ENCODE results near the gene ARHGAP1.

ARHGAP1 gene

DNA sequence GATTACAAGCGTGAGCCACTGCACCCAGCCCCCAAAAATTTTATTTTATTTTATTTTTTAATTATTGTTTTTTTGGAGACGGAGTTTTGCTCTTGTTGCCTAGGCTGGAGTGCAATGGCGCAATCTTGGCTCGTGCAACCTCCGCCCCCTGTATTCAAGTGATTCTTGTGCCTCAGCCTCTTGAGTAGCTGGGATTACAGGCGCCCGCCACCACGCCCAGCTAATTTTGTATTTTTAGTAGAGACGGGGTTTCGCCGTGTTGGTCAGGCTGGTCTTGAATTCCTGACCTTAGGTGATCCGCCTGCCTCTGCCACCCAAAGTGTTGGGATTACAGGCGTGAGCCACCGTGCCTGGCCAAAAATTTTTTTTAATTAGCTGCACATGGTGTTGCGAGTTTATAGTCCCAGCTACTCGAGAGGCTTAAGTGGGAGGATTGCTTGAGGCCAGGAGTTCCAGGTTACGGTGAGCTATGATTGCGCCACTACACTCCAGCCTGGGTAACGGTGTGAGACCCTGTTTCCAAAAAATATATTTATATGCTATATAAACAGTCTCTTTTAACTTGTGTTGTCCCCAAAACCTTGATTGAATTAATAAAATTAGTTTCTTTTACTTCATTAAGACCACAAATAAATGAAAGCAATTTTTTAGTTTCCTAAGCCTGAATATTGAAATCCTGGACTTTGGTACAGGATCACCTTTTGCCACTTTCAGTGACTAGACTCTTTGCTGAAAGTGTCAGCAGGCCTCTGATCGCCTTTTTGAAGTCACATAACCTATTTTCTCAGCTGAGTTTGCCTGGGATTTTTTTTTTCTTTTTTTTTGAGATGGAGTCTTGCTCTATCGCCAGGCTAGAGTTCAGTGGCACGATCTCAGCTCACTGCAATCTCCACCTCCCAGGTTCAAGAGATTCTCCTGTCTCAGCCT lies 66.9 kb downstream of the ARHGAP1 start:
- H3K27me3 ChIP-seq (ENCODE audit: control insufficient read depth in 5 of 5, insufficient read depth in 4 of 5, low read length in 5 of 5) = no peaks in the 10 kb centered on the region
- no peak overlapping the region for H3K4me3 ChIP-seq (ENCODE audit: low read depth in 1 of 5, low read length in 5 of 5)
- H3K4me1 ChIP-seq (ENCODE audit: control insufficient read depth in 5 of 5, insufficient read depth in 5 of 5, low read length in 5 of 5) = peaks cover 0 to 15% (median 6%) of the 10 kb centered on the region in 5 donors
- H3K27ac ChIP-seq (ENCODE audit: low read depth, low read length) = no peak overlapping the region
- no peak overlapping the region for H3K9ac ChIP-seq (ENCODE audit: low read length in 5 of 5)
- no peaks in the 10 kb centered on the region for H3K9me3 ChIP-seq (ENCODE audit: control insufficient read depth in 5 of 5, low read length in 5 of 5)
- H3K36me3 ChIP-seq (ENCODE audit: control insufficient read depth in 5 of 5, insufficient read depth in 5 of 5, low read length in 5 of 5) = peaks cover 6 to 39% (median 24%) of the 10 kb centered on the region in 5 donors

DNA sequence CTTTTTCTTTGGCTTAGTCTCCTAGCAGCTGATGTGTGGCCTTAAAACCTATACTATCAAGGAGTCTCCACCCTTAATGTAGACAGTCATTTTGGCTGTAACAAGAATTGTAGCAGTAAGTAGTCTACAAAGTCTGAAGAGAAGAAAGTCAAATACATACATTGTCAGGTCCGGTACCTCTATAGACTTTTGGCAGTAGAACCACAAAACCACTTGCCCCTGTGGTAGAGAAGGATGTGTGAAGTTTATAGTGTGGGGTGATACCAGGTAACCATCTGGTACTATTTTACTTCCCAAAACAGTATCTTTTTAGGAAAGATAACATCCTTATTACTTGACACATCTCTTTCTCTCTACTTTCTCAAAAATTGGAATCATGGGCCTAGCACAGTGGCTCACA lies 67.9 kb downstream of the ARHGAP1 start:
- peaks cover 3 to 39% (median 22%) of the 10 kb centered on the region in 5 donors for H3K36me3 ChIP-seq (ENCODE audit: control insufficient read depth in 5 of 5, insufficient read depth in 5 of 5, low read length in 5 of 5)
- H3K9ac ChIP-seq (ENCODE audit: low read length in 5 of 5) = peak overlapping the region in 1 of 5 donors; percentile 7
- H3K4me1 ChIP-seq (ENCODE audit: control insufficient read depth in 5 of 5, insufficient read depth in 5 of 5, low read length in 5 of 5) = peaks cover 0 to 15% (median 6%) of the 10 kb centered on the region in 5 donors
- H3K27me3 ChIP-seq (ENCODE audit: control insufficient read depth in 5 of 5, insufficient read depth in 4 of 5, low read length in 5 of 5) = no peaks in the 10 kb centered on the region
- H3K27ac ChIP-seq (ENCODE audit: low read depth, low read length) = no peak overlapping the region
- H3K4me3 ChIP-seq (ENCODE audit: low read depth in 1 of 5, low read length in 5 of 5) = no peak overlapping the region
- no peaks in the 10 kb centered on the region for H3K9me3 ChIP-seq (ENCODE audit: control insufficient read depth in 5 of 5, low read length in 5 of 5)

DNA sequence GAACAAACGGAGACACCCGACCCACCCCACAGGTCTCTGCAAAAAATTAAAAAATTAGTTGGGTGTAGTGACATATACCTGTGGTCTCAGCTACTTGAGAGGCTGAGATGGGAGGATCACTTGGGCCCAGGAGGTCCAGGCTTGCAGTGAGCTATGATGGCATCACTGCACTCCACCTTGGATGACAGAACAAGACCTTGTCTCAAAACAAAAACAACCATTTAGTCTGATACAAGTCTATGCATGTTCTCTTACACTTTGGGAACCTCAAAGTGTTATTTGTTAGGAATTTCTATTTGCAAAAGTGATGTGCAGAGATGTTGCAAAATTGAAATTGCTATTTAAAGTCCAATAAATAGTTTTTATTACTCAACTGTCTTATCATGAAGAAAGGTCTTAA lies 68.7 kb downstream of the ARHGAP1 start:
- Histone ChIP-seq H3K36me3 (ENCODE audit: control insufficient read depth in 5 of 5, insufficient read depth in 5 of 5, low read length in 5 of 5) (peaks cover 3 to 39% (median 22%) of the 10 kb centered on the region in 5 donors), H3K27me3 (ENCODE audit: control insufficient read depth in 5 of 5, insufficient read depth in 4 of 5, low read length in 5 of 5) (no peaks in the 10 kb centered on the region), H3K4me1 (ENCODE audit: control insufficient read depth in 5 of 5, insufficient read depth in 5 of 5, low read length in 5 of 5) (peaks cover 0 to 15% (median 6%) of the 10 kb centered on the region in 5 donors), H3K9me3 (ENCODE audit: control insufficient read depth in 5 of 5, low read length in 5 of 5) (no peaks in the 10 kb centered on the region), H3K27ac (ENCODE audit: low read depth, low read length) (no peak overlapping the region), H3K4me3 (ENCODE audit: low read depth in 1 of 5, low read length in 5 of 5) (no peak overlapping the region), H3K9ac (ENCODE audit: low read length in 5 of 5) (no peak overlapping the region)

DNA sequence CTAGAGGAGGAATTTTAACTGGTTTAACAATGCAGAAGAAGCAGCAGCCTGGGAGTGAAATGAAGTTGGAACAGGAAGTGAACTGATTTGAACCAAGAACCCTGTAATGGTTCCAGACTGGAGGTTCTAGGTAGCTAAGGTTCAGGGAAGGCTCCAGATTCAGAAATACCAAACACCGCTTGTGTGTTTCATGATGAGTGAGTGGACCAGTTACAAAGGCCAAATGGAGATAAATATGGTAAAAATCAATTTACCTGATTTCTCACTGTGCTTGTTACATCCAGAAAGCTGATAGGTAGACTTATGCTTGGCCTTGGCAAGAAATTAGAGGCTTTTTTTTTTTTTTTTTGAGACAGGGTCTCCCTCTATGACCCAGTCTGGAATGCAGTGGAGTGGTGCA lies 70.2 kb downstream of the ARHGAP1 start:
- Histone ChIP-seq H3K36me3 (ENCODE audit: control insufficient read depth in 5 of 5, insufficient read depth in 5 of 5, low read length in 5 of 5) (peaks cover 8 to 45% (median 31%) of the 10 kb centered on the region in 5 donors), H3K27me3 (ENCODE audit: control insufficient read depth in 5 of 5, insufficient read depth in 4 of 5, low read length in 5 of 5) (no peaks in the 10 kb centered on the region), H3K9ac (ENCODE audit: low read length in 5 of 5) (no peak overlapping the region), H3K4me3 (ENCODE audit: low read depth in 1 of 5, low read length in 5 of 5) (no peak overlapping the region), H3K9me3 (ENCODE audit: control insufficient read depth in 5 of 5, low read length in 5 of 5) (no peaks in the 10 kb centered on the region), H3K4me1 (ENCODE audit: control insufficient read depth in 5 of 5, insufficient read depth in 5 of 5, low read length in 5 of 5) (peaks cover 0 to 6% (median 0%) of the 10 kb centered on the region in 5 donors), H3K27ac (ENCODE audit: low read depth, low read length) (no peak overlapping the region)

DNA sequence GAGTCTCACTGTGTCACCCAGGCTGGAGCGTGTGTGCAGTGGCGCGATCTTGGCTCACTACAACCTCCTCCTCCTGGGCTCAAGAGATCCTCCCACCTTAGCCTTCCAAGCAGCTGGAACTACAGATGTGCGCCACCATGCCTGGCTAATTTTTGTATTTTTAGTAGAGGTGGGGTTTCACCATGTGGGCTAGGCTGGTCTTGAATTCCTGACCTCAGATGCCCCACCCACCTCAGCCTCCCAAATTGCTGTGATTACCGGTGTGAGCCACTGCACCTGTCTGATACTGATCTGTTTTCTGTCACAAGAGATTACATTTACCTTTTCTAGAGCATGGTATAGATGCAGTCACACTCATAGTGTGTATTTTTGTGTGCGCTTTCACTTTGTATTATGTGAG lies 71.5 kb downstream of the ARHGAP1 start:
- H3K27me3 ChIP-seq (ENCODE audit: control insufficient read depth in 5 of 5, insufficient read depth in 4 of 5, low read length in 5 of 5) = no peaks in the 10 kb centered on the region
- H3K4me3 ChIP-seq (ENCODE audit: low read depth in 1 of 5, low read length in 5 of 5) = no peak overlapping the region
- H3K4me1 ChIP-seq (ENCODE audit: control insufficient read depth in 5 of 5, insufficient read depth in 5 of 5, low read length in 5 of 5) = peaks cover 0 to 3% (median 0%) of the 10 kb centered on the region in 5 donors
- no peak overlapping the region for H3K9ac ChIP-seq (ENCODE audit: low read length in 5 of 5)
- peaks cover 8 to 53% (median 35%) of the 10 kb centered on the region in 5 donors for H3K36me3 ChIP-seq (ENCODE audit: control insufficient read depth in 5 of 5, insufficient read depth in 5 of 5, low read length in 5 of 5)
- H3K9me3 ChIP-seq (ENCODE audit: control insufficient read depth in 5 of 5, low read length in 5 of 5) = no peaks in the 10 kb centered on the region
- H3K27ac ChIP-seq (ENCODE audit: low read depth, low read length) = no peak overlapping the region
